Panc1 (cell line): ENCODE data around the gene TAX1BP1. TPM values are rescaled to one million over a fixed set of nuclear protein-coding genes. Genes with fewer than 3 reads are reported as not detected.
A peak's percentile ranks its signal among the peaks of the same experiment; 100 is the strongest.

Experiments
- ATAC-seq: fragments of 200-7000 bp; cut with Tn5 transposase; 2 replicates; pipeline ENCODE4 v1.9.1; 2020; ENCODE audit warnings: mild to moderate bottlenecking, moderate library complexity
- BruUV-seq: library from RNA; stranded (reverse); fragments of 400-500 nt; replicated peaks from 2 replicates; lab custom pipeline; 2021; lab: Mats Ljungman, UMichigan
- CTCF ChIA-PET: fragments of 300-600 bp; sonication (Branson Sonifier 250); formaldehyde crosslinking; loops from one replicate; lab custom pipeline; 2022; ENCODE audit warnings: antibody characterized with exemption; lab: Charles Lee
- POLR2A ChIA-PET: fragments of 300-600 bp; sonication (Branson Sonifier 250); formaldehyde crosslinking; loops from one replicate; lab custom pipeline; 2022; ENCODE audit warnings: antibody characterized with exemption; lab: Charles Lee
- DNase-seq: peaks from one replicate; pipeline ENCODE4 v3.0.0-alpha.2; 2010; ENCODE audit warnings: low read depth, low spot score
- H3K27ac ChIP-seq: 2 replicates; pipeline ENCODE4 v1.5.1; 2011; ENCODE audit warnings: mild to moderate bottlenecking, low read length, inconsistent platforms
- H3K27me3 ChIP-seq: fragments of 200-500 bp; sonication (Bioruptor generic); 2 replicates; pipeline ENCODE4 v1.6.0; 2014; ENCODE audit warnings: low read length, inconsistent platforms; ENCODE audit not compliant: control insufficient read depth, insufficient read depth
- H3K36me3 ChIP-seq: fragments of 200-500 bp; sonication (Bioruptor generic); 2 replicates; pipeline ENCODE4 v1.5.1; 2014; ENCODE audit warnings: inconsistent platforms, mild to moderate bottlenecking, low read length, moderate library complexity; ENCODE audit not compliant: control insufficient read depth, insufficient read depth
- H3K4me1 ChIP-seq: 2 replicates; pipeline ENCODE4 v1.5.1; 2011; ENCODE audit warnings: inconsistent platforms, mild to moderate bottlenecking, low read length, moderate library complexity; ENCODE audit not compliant: control insufficient read depth, insufficient read depth
- H3K4me3 ChIP-seq, 2 experiments: 2 replicates each; pipeline ENCODE4 v1.5.1; 2011 to 2012; ENCODE audit warnings: low read depth in 2 of 2, low read length in 2 of 2, mild to moderate bottlenecking in 2 of 2, inconsistent platforms in 1 of 2, moderate library complexity in 1 of 2
- H3K9me3 ChIP-seq: fragments of 200-500 bp; sonication (Bioruptor generic); 2 replicates; pipeline ENCODE4 v1.5.1; 2014; ENCODE audit warnings: low read depth, mild to moderate bottlenecking, inconsistent platforms, low read length, moderate library complexity; ENCODE audit not compliant: control insufficient read depth, insufficient read depth
- POLR2AphosphoS5 ChIP-seq: IDR thresholded peaks from 2 replicates; pipeline ENCODE4 v1.6.1; 2012; ENCODE audit warnings: mild to moderate bottlenecking, low read depth, low read length, moderate library complexity
- SIN3A ChIP-seq: IDR thresholded peaks from 2 replicates; pipeline ENCODE4 v1.6.1; 2012; ENCODE audit warnings: low read depth, mild to moderate bottlenecking, low read length, moderate library complexity, borderline replicate concordance; ENCODE audit not compliant: insufficient read depth
- TCF7L2 ChIP-seq: IDR thresholded peaks from 2 replicates; pipeline ENCODE4 v1.6.1; 2011; ENCODE audit warnings: mild to moderate bottlenecking, low read depth, low read length, inconsistent platforms
- in situ Hi-C: cut with HindIII; loops from 2 replicates; pipeline ENCODE4 v1.10.0; 2016; ENCODE audit warnings: low sequenced_read_pairs, low pct_unique_long_range_greater_than_20kb
- intact Hi-C: fragments of 100-400 bp; cut with micrococcal nuclease; formaldehyde crosslinking; loops from one replicate; pipeline ENCODE4 v1.10.0; 2022; ENCODE audit not compliant: unreplicated experiment
- total RNA-seq: library from RNA; stranded (reverse); gene quantifications from one replicate; pipeline ENCODE4 v1.2.1, GENCODE V29; 2021; ENCODE audit not compliant: unreplicated experiment
- TF ChIP-seq, protein P1 (sequence below): fragments of 450-650 bp; IDR thresholded peaks from 2 replicates; pipeline ENCODE4 v1.5.1; 2017; ENCODE audit warnings: mild to moderate bottlenecking
- TF ChIP-seq, protein P2 (sequence below), 2 experiments: IDR thresholded peaks; 2 replicates each; pipeline ENCODE4 v1.6.1; 2011 to 2012; ENCODE audit warnings: low read depth in 2 of 2, control low read depth in 1 of 2, low read length in 1 of 2, mild to moderate bottlenecking in 1 of 2, moderate library complexity in 1 of 2; ENCODE audit not compliant: insufficient read depth in 1 of 2

The TAX1BP1 gene
- total RNA-seq, 1 experiment from 2014 or later, result 125 TPM

DNA sequence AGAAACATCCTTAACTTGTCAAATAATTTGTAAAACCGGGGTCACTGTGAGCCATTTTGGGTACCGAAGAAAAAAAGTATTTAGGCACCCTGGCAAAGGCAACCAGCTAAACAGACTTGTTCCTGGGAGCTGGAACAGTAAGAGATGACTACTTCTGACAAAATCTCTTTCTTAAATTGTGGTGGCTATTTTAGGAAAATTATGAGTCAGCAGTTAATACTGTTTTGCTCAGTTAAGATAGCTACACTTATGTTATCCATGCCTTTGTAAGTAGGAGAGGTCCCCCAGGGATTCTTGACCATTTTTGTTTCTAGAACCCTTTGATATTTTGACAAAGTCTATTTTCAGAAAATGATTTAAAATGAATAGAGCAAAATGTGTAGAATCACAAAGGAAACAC lies 68.7 kb downstream of the TAX1BP1 start:
- H3K4me1 ChIP-seq, result no peaks in the 10 kb centered on the region
- intact Hi-C loops (no loop called here), in situ Hi-C loops (no loop called here)
- ChIA-PET CTCF (no interaction called here), POLR2A (no interaction called here)
- TF ChIP-seq, protein P1, sequence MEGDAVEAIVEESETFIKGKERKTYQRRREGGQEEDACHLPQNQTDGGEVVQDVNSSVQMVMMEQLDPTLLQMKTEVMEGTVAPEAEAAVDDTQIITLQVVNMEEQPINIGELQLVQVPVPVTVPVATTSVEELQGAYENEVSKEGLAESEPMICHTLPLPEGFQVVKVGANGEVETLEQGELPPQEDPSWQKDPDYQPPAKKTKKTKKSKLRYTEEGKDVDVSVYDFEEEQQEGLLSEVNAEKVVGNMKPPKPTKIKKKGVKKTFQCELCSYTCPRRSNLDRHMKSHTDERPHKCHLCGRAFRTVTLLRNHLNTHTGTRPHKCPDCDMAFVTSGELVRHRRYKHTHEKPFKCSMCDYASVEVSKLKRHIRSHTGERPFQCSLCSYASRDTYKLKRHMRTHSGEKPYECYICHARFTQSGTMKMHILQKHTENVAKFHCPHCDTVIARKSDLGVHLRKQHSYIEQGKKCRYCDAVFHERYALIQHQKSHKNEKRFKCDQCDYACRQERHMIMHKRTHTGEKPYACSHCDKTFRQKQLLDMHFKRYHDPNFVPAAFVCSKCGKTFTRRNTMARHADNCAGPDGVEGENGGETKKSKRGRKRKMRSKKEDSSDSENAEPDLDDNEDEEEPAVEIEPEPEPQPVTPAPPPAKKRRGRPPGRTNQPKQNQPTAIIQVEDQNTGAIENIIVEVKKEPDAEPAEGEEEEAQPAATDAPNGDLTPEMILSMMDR, result no peak
- TF ChIP-seq TCF7L2 (no peak), SIN3A (no peak), POLR2AphosphoS5 (no peak)
- TF ChIP-seq, protein P2, sequence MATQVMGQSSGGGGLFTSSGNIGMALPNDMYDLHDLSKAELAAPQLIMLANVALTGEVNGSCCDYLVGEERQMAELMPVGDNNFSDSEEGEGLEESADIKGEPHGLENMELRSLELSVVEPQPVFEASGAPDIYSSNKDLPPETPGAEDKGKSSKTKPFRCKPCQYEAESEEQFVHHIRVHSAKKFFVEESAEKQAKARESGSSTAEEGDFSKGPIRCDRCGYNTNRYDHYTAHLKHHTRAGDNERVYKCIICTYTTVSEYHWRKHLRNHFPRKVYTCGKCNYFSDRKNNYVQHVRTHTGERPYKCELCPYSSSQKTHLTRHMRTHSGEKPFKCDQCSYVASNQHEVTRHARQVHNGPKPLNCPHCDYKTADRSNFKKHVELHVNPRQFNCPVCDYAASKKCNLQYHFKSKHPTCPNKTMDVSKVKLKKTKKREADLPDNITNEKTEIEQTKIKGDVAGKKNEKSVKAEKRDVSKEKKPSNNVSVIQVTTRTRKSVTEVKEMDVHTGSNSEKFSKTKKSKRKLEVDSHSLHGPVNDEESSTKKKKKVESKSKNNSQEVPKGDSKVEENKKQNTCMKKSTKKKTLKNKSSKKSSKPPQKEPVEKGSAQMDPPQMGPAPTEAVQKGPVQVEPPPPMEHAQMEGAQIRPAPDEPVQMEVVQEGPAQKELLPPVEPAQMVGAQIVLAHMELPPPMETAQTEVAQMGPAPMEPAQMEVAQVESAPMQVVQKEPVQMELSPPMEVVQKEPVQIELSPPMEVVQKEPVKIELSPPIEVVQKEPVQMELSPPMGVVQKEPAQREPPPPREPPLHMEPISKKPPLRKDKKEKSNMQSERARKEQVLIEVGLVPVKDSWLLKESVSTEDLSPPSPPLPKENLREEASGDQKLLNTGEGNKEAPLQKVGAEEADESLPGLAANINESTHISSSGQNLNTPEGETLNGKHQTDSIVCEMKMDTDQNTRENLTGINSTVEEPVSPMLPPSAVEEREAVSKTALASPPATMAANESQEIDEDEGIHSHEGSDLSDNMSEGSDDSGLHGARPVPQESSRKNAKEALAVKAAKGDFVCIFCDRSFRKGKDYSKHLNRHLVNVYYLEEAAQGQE (IDR thresholded peaks at IDR 0.05; ENCODE audit: insufficient read depth in 1 of 2, low read depth in 2 of 2, low read length in 1 of 2), result no peak
- no TSS peak for BruUV-seq
- H3K9me3 ChIP-seq, result no peaks in the 10 kb centered on the region
- ATAC-seq (no peak), DNase-seq (peak; percentile 7)
- H3K27me3 ChIP-seq, result no peaks in the 10 kb centered on the region
- no peaks in the 10 kb centered on the region for H3K36me3 ChIP-seq
- no peak overlapping the region for H3K27ac ChIP-seq
- no peak overlapping the region for H3K4me3 ChIP-seq

DNA sequence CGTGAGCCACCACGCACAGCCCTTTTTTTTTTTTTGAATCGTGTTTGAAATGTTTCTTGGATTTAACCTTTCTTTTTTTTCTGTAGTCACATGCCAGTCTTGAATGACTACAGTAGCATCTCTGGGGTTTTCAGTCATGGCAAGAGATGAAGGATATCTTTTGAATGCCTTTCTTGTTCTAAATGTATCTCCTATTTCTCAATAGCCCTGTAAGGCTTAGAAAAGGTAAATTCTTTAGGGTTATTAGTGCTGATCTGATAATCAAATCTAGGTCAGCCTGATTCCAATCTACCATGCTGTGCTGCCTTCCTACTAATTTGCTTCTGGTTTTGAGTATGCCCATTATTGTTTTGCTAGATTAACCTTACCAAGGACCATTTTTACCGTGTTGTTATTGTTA lies 70.2 kb downstream of the TAX1BP1 start:
- no peak overlapping the region for H3K27ac ChIP-seq
- in situ Hi-C loops, result no loop called here
- H3K27me3 ChIP-seq, result no peaks in the 10 kb centered on the region
- intact Hi-C loops, result no loop called here
- TF ChIP-seq, protein P1, result no peak
- TF ChIP-seq, protein P2 (IDR thresholded peaks at IDR 0.05; ENCODE audit: insufficient read depth in 1 of 2, low read depth in 2 of 2, low read length in 1 of 2), result no peak
- no peak for TF ChIP-seq SIN3A
- no peak for TF ChIP-seq TCF7L2
- no peak for TF ChIP-seq POLR2AphosphoS5
- H3K4me3 ChIP-seq, result no peak overlapping the region
- H3K4me1 ChIP-seq, result no peaks in the 10 kb centered on the region
- ATAC-seq (no peak), DNase-seq (no peak)
- no peaks in the 10 kb centered on the region for H3K9me3 ChIP-seq
- ChIA-PET POLR2A (no interaction called here), CTCF (no interaction called here)
- no peaks in the 10 kb centered on the region for H3K36me3 ChIP-seq
- BruUV-seq, result no TSS peak
